ENCODE data around the gene SYMPK.

The SYMPK gene

GRCh38 chr19:45862564-45863334 is at the start of gene SYMPK:
TSS of gene SYMPK (minus strand) at chr19:45863147. CDS start at chr19:45854495, 8,652 bp downstream.
- no peak for TF ChIP-seq JUND (IDR thresholded peaks at IDR 0.05; ENCODE audit: low read depth)
- peak; percentile 97 to 98 for DNase-seq (ENCODE audit: low read depth in 1 of 2, low spot score in 1 of 2)
- in situ Hi-C loops (cut with HindIII; ENCODE audit: low pct_unique_long_range_greater_than_20kb, low sequenced_read_pairs), result no loop called here

- DNase-seq (ENCODE audit: low read depth in 1 of 2, low spot score in 1 of 2), result no peak
- no peak for TF ChIP-seq JUND (IDR thresholded peaks at IDR 0.05; ENCODE audit: low read depth)
- in situ Hi-C loops (cut with HindIII; ENCODE audit: low pct_unique_long_range_greater_than_20kb, low sequenced_read_pairs), result no loop called here
Observed at GRCh38 chr19:45911291-45911690, 48.3 kb upstream of the SYMPK start.

- no peak for TF ChIP-seq JUND (IDR thresholded peaks at IDR 0.05; ENCODE audit: low read depth)
- no peak for DNase-seq (ENCODE audit: low read depth in 1 of 2, low spot score in 1 of 2)
- in situ Hi-C loops (cut with HindIII; ENCODE audit: low pct_unique_long_range_greater_than_20kb, low sequenced_read_pairs), result no loop called here
Observed at GRCh38 chr19:45908956-45909355, 46.0 kb upstream of the SYMPK start.

GRCh38 chr19:45906221-45906620 is 43.3 kb upstream of the SYMPK start:
- no peak for DNase-seq (ENCODE audit: low read depth in 1 of 2, low spot score in 1 of 2)
- TF ChIP-seq JUND (IDR thresholded peaks at IDR 0.05; ENCODE audit: low read depth), result no peak
- in situ Hi-C loops (cut with HindIII; ENCODE audit: low pct_unique_long_range_greater_than_20kb, low sequenced_read_pairs), result no loop called here

GRCh38 chr19:45905011-45905410 is 42.1 kb upstream of the SYMPK start:
- in situ Hi-C loops (cut with HindIII; ENCODE audit: low pct_unique_long_range_greater_than_20kb, low sequenced_read_pairs), result no loop called here
- no peak for TF ChIP-seq JUND (IDR thresholded peaks at IDR 0.05; ENCODE audit: low read depth)
- DNase-seq (ENCODE audit: low read depth in 1 of 2, low spot score in 1 of 2), result no peak

- in situ Hi-C loops (cut with HindIII; ENCODE audit: low pct_unique_long_range_greater_than_20kb, low sequenced_read_pairs), result no loop called here
- peak; percentile 96 to 98 for DNase-seq (ENCODE audit: low read depth in 1 of 2, low spot score in 1 of 2)
Observed at GRCh38 chr19:45902651-45903625, 40.0 kb upstream of the SYMPK start.

GRCh38 chr19:45901912-45902650 is 39.1 kb upstream of the SYMPK start, which contains the start of gene MYPOP:
TSS of gene MYPOP (minus strand) at chr19:45902613. CDS start at chr19:45901773, 840 bp downstream.
- TF ChIP-seq JUND (IDR thresholded peaks at IDR 0.05; ENCODE audit: low read depth), result no peak
- in situ Hi-C loops (cut with HindIII; ENCODE audit: low pct_unique_long_range_greater_than_20kb, low sequenced_read_pairs), result no loop called here
- no peak for DNase-seq (ENCODE audit: low read depth in 1 of 2, low spot score in 1 of 2)

More at GRCh38 chr19:45902651-45903625, 40.0 kb upstream of the SYMPK start:
- no peak for TF ChIP-seq JUND (IDR thresholded peaks at IDR 0.05; ENCODE audit: low read depth)

- no peak for DNase-seq (ENCODE audit: low read depth in 1 of 2, low spot score in 1 of 2)
- in situ Hi-C loops (cut with HindIII; ENCODE audit: low pct_unique_long_range_greater_than_20kb, low sequenced_read_pairs), result no loop called here
- no peak for TF ChIP-seq JUND (IDR thresholded peaks at IDR 0.05; ENCODE audit: low read depth)
Observed at GRCh38 chr19:45901432-45901911, 38.5 kb upstream of the SYMPK start.

GRCh38 chr19:45900738-45901431 is 37.9 kb upstream of the SYMPK start:
- in situ Hi-C loops (cut with HindIII; ENCODE audit: low pct_unique_long_range_greater_than_20kb, low sequenced_read_pairs), result no loop called here
- DNase-seq (ENCODE audit: low read depth in 1 of 2, low spot score in 1 of 2), result no peak
- TF ChIP-seq JUND (IDR thresholded peaks at IDR 0.05; ENCODE audit: low read depth), result no peak

GRCh38 chr19:45899919-45900589 is 37.1 kb upstream of the SYMPK start:
- DNase-seq (ENCODE audit: low read depth in 1 of 2, low spot score in 1 of 2), result no peak
- in situ Hi-C loops (cut with HindIII; ENCODE audit: low pct_unique_long_range_greater_than_20kb, low sequenced_read_pairs), result no loop called here
- no peak for TF ChIP-seq JUND (IDR thresholded peaks at IDR 0.05; ENCODE audit: low read depth)

- TF ChIP-seq JUND (IDR thresholded peaks at IDR 0.05; ENCODE audit: low read depth), result no peak
- DNase-seq (ENCODE audit: low read depth in 1 of 2, low spot score in 1 of 2), result no peak
- in situ Hi-C loops (cut with HindIII; ENCODE audit: low pct_unique_long_range_greater_than_20kb, low sequenced_read_pairs), result no loop called here
Observed at GRCh38 chr19:45899253-45899652, 36.3 kb upstream of the SYMPK start.
